B cell (primary cell): Measurements from ENCODE around the gene ACP7.

ENCODE experiments used
- CTCF ChIP-seq: fragments of 200-600 bp; IDR thresholded peaks from one replicate; pipeline ENCODE4 v1.8.0; 2022; ENCODE audit warnings: antibody characterized with exemption, mild to moderate bottlenecking
- EZH2 ChIP-seq: IDR thresholded peaks from 2 replicates; pipeline ENCODE4 v1.6.1; 2012; ENCODE audit warnings: borderline replicate concordance, low read depth, mild to moderate bottlenecking, moderate library complexity, low read length; ENCODE audit not compliant: insufficient read depth, poor library complexity, severe bottlenecking

- TF ChIP-seq CTCF (no peak), EZH2 (no peak)
These were observed 40.1 kb downstream of the ACP7 start for GRCh38 chr19:39124136-39124764.
